IPS-NIHi7 (cell line): Measurements from ENCODE around the gene ITPRIP.

Source experiments
- DNase-seq: peaks from one replicate; pipeline ENCODE4 v3.0.0; 2012; ENCODE audit warnings: mixed read lengths; ENCODE audit errors: extremely low spot score

ITPRIP gene

DNA sequence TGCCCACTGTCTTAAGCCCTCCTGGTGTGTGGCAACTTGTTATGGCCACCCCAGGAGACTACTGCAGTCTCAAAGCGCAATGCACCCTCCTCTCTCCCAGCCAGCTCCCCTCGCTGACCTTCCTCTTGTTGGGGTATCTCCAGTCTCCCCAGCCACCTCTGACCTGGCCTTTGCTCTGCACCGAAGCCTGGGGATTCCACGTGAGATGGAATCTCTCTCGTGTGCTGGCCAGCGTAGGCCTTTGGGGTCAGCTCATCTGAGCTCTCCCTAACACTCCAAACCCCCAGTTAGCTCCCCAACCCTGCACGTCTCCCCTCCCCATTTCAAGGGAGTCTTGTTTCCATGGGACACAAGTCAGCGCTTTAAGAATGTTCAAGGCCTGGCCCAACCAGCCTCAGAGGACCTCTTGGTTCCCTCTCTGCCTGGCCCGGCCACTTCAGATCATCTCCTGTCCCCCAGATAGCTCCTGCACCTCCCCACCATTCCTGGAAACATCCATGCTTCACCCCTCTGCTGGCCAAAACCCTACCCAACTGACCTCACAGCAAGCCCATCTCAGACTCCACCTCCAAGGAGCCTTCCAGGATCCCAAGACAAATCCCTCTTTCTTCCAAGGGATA is 11.2 kb downstream of the ITPRIP start:
- DNase-seq = no peak

GRCh38 chr10:104325436-104326435 is 12.5 kb downstream of the ITPRIP start:
- DNase-seq = no peak

- DNase-seq = no peak
Observed at GRCh38 chr10:104324931-104325330, 13.3 kb downstream of the ITPRIP start.

DNA sequence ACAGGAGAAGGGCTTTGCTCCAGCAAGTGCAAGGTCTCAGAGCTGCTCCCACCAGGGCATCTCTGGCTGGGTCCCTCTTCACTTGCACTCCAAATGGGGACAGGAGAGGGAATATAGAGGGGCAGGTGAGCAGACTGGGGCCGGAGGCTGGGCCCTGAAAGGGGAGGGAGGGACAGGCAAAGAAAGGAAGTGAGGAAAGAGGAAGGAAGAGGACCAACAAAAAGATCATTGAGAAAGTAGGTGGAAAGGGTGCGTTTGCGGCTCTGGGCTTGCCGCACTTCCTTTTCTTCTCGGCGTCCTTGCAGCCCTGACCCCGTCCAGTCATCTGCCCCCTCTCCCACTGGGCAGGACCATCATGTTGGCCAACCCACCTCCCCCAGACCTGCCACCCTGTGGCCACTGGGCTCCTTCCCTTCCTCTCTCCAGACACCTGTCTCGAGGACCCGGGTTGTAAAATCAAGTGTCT is 14.0 kb downstream of the ITPRIP start:
- no peak for DNase-seq

- DNase-seq = no peak
Observed at GRCh38 chr10:104323760-104324201, 14.5 kb downstream of the ITPRIP start.

GRCh38 chr10:104323085-104323484 is 15.2 kb downstream of the ITPRIP start:
- no peak for DNase-seq

DNA sequence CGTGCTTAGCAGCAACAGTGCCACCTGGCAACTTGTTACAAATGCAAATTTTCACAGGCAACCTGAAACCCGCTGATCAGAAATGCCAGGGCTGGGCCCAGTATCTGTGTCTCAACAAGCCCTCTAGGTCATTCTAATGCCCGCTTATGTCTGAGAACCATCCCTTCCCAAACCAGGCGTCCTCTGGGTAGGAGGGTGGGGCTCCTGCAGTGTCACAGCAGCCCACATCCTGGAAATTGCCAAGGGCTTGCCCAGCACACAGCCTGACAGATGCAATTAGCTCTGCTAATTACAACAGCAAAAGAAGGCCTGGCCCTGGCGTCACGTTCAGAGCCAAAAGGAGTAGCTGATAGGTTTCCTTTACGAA is 15.9 kb downstream of the ITPRIP start:
- no peak for DNase-seq

- no peak for DNase-seq
Observed at GRCh38 chr10:104321725-104322415, 16.4 kb downstream of the ITPRIP start.

DNA sequence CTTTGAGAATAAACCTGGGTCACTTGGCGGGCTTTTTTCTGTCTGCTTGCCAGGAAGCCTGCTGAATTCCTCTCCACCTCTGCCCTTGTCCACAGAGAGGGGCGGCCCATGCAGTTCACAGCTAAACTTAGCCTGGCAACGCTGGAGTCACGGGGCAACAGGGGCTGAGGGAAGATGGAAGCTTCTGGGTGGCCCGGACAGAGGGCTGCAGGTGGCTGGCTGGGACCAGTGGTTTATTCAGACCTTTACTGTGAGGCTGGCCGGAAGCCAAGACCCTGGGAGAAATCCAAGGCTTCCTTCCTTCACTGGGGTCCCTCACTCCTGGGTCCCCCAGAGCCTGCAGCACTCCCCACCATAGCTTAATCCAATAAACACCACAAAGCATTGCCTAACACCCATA is 17.0 kb downstream of the ITPRIP start:
- no peak for DNase-seq

DNA sequence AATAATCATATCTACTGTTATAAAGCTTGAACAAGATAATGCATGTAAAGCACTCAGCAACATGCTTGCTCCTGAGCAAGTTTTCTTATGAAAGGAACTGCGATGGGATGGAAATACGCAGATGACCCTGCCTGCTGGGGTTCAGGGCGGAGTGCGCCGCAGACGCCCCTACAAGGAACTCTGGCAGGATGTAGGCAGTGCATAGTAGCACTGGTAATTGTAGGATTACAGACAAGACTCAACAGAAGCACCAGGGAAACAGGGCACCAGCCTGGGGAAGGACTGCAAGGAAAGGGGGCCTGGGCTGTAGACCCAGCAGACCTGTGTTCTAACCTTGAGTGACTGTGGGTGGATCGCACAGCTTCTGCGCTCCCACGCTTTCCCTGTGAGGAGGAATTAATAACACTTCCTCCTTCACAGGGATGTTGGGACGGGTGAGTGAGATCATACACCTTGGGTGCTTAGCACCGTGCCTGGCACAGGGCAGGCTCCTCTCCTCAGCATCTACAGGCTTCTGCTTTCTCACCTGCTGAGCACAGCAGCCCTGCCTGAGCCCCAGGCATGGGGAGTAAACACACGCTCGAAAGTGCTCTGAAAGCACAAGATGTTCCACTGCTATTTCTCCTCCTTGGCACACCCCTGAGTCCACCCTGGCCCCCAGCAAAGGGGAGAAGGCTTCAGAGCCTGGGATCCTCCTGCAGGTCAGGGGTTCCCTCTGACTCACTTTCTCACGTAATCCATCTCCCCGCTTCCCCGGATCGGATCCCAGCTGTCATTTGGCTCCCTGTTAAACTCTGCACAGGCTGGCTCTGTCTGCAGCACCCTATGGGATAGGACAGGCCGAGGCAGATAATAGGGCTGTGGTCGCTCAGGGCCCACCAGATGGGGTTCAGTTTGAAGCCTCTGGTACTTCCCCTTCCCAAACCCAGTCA is 19.2 kb downstream of the ITPRIP start:
- no peak for DNase-seq

GRCh38 chr10:104318326-104318725 is 19.9 kb downstream of the ITPRIP start:
- no peak for DNase-seq

- no peak for DNase-seq
Observed at GRCh38 chr10:104317726-104318299, 20.5 kb downstream of the ITPRIP start.

GRCh38 chr10:104317269-104317710 is 21.0 kb downstream of the ITPRIP start:
- DNase-seq = no peak

DNA sequence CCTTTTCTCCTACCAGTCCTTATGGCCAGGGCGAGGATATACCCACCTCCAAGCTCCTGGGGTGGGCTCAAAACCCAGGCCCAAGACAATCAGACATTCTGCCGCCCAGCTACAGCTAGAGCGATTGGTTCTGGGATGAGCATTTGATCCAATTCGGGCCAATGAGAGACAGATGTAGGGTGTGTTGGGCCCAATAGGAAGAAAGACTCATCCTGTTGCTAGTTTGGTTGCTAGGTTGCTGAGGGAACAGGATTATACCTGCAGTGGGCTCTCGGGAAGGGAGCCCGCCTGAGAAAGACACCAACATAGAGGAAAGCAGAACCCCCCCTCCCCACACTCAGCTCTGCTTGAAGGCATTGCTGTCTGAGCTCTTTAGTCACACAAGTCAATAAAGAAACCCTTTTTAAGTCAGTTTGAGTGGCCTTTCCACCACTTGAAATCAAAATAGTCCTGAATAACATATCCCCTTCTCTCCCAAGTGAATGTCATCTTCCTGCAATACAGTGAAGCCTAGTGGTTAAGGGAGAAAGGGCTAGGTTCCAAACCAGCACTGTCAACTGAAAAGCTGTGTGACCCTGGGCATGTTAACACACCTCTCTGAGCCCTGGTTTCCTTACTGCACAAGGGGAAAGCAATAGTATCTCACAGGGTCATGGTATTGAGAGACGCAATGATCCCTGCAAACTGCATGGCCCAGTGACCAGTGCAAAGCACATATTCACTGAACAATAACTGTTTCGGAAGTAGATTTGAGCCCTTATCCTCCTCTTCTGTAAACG is 21.8 kb downstream of the ITPRIP start:
- DNase-seq = no peak

DNA sequence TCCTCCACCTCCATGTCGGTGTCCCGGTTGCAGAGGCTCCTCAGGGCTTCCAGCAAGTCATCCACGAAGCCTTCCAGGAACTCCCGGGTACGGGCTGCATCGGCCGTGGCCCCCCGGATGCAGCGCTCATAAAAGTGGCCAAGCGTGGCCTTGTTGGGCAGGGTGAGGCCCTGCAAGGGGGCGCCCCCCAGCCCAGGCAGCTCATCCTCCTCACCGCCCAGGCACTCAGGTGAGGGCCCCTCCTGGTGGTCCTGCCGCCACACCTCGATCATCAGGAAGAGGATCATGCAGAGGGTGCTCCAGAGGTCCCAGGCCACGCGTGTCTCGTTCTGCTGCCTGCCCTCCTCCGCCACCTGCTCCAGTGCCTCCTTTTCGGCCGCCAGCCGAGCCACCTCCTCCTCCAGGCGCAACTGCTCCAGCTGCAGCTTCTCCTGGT is 22.8 kb downstream of the ITPRIP start:
- no peak for DNase-seq

GRCh38 chr10:104314591-104315485 is 23.4 kb downstream of the ITPRIP start:
- DNase-seq = no peak

GRCh38 chr10:104311184-104311720 is 27.0 kb downstream of the ITPRIP start:
- DNase-seq = no peak
